Testis (tissue), 2 donors: ENCODE results near the gene ARID1B.

Experiments used
- POLR2A ChIP-seq: fragments of 450-650 bp; IDR thresholded peaks from one replicate; pipeline ENCODE4 v1.6.1; 2017; ENCODE audit warnings: antibody characterized with exemption, mild to moderate bottlenecking, moderate library complexity
- TF ChIP-seq, protein P1 (sequence below), 3 experiments: fragments of 450-650 bp in 2 of 3; fragments of 200-600 bp in 1 of 3; sonication (generic) in 1 of 3; IDR thresholded peaks; one replicate each; pipeline ENCODE4 v1.5.1; 2016 to 2019; ENCODE audit warnings: antibody characterized with exemption in 3 of 3, mild to moderate bottlenecking in 2 of 3, moderate library complexity in 1 of 3

DNA sequence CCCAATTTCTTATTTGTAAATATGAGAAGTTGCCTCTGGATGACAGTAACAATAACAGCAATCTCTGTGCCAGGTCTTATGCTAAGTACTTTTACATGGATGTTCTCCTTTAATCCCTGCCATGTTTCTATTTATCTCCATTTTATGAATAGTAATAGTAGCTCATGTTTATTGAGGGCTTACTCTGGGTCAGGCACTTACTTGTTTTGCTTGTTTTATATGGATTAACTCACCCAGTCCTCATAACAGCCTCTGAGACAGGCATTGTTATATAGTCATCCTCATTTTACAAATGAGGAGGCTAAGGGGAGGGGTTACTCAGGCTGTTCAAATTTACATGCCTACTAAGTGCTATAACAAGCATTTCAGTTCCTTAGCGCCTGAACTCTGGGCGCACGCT lies 64.3 kb downstream of the ARID1B start:
- TF ChIP-seq, protein P1, sequence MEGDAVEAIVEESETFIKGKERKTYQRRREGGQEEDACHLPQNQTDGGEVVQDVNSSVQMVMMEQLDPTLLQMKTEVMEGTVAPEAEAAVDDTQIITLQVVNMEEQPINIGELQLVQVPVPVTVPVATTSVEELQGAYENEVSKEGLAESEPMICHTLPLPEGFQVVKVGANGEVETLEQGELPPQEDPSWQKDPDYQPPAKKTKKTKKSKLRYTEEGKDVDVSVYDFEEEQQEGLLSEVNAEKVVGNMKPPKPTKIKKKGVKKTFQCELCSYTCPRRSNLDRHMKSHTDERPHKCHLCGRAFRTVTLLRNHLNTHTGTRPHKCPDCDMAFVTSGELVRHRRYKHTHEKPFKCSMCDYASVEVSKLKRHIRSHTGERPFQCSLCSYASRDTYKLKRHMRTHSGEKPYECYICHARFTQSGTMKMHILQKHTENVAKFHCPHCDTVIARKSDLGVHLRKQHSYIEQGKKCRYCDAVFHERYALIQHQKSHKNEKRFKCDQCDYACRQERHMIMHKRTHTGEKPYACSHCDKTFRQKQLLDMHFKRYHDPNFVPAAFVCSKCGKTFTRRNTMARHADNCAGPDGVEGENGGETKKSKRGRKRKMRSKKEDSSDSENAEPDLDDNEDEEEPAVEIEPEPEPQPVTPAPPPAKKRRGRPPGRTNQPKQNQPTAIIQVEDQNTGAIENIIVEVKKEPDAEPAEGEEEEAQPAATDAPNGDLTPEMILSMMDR (IDR thresholded peaks at IDR 0.05), result no peak
- TF ChIP-seq POLR2A, result no peak
